Body of pancreas (tissue), 4 donors: ENCODE measurements around the gene UBXN7.

Experiments
- POLR2A ChIP-seq, 3 donors: fragments of 450-650 bp; IDR thresholded peaks; one replicate each; pipeline ENCODE4 v1.6.1; 2016; ENCODE audit warnings: antibody characterized with exemption in 3 of 3, mild to moderate bottlenecking in 2 of 3
- TF ChIP-seq, protein P1 (sequence below), 7 experiments: fragments of 450-650 bp in 4 of 7; fragments of 200-600 bp in 3 of 7; sonication (generic) in 3 of 7; IDR thresholded peaks; one replicate each; pipeline ENCODE4 v1.5.1; 2016 to 2019; ENCODE audit warnings: antibody characterized with exemption in 7 of 7

DNA sequence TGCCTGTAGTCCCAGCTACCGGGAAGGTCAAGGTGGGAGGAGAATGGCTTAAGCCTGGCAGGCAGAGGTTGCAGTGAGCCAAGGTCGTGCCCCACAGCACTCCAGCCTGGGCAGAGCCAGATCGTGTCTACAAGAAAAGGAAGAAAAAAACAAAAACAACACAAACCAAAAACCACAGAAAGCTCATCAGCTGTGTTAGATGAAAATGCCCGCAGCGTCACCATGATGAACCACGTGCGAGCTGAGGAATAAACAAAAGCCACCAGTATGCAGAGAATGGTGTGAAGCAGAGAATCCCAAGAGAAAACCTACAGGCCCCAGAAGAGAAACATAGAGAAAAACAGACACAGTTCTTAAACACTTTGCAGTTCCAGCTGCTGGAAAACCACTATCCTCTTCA lies 74.3 kb downstream of the UBXN7 start:
- TF ChIP-seq, protein P1, sequence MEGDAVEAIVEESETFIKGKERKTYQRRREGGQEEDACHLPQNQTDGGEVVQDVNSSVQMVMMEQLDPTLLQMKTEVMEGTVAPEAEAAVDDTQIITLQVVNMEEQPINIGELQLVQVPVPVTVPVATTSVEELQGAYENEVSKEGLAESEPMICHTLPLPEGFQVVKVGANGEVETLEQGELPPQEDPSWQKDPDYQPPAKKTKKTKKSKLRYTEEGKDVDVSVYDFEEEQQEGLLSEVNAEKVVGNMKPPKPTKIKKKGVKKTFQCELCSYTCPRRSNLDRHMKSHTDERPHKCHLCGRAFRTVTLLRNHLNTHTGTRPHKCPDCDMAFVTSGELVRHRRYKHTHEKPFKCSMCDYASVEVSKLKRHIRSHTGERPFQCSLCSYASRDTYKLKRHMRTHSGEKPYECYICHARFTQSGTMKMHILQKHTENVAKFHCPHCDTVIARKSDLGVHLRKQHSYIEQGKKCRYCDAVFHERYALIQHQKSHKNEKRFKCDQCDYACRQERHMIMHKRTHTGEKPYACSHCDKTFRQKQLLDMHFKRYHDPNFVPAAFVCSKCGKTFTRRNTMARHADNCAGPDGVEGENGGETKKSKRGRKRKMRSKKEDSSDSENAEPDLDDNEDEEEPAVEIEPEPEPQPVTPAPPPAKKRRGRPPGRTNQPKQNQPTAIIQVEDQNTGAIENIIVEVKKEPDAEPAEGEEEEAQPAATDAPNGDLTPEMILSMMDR (IDR thresholded peaks at IDR 0.05): no peak
- no peak for TF ChIP-seq POLR2A (IDR thresholded peaks at IDR 0.05)
